Colon (tissue), 2 donors: ENCODE measurements around the gene QRICH1.
"Not testable (repeated sequence)": the region's sequence is repeated elsewhere in the genome, so short reads cannot be mapped to it uniquely, and the experiment has no call there.

Source experiments
- FAIRE-seq: peaks from 2 replicates; lab custom pipeline; 2012; peaks lifted over from hg19 to GRCh38; lab: Jason Lieb, UNC
- donor health status: control.
- donor health status: control.

QRICH1 gene

DNA sequence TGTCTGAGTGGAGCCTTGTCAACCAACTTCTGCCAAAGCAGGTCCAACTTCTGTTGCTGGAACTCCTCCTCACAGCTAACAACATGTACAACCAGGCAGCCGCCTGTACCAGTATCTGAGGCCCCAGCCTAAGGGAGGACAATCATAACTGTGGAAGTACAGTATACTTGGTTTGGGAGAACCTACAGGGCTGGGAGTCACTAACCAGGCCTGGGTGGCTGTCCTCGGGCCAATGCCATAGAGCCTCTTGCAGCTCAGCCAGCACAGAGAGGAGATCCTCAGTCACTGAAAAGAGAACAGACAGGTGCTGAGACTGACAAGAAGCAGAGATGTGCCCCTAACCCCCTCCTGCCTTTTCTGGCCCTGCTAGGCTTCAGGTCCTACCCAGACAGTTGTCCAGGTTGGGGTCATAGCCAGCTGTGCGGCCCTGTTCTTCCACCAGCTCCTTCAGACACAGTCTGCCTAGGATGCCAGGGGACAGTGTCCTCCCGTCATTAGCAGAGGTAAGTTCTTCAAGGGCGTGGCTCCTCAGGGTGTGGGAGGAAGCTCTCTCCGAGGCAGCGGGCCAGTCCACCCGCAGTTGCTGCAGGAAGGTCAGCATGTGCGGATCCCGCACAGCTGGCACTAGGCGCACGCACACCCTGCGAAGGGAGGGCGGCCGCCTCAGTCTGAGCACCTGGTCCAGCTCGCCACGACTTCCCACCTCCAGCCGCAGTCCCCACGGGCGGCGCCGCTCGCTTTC is 76.5 kb downstream of the QRICH1 start:
- no peak for FAIRE-seq

DNA sequence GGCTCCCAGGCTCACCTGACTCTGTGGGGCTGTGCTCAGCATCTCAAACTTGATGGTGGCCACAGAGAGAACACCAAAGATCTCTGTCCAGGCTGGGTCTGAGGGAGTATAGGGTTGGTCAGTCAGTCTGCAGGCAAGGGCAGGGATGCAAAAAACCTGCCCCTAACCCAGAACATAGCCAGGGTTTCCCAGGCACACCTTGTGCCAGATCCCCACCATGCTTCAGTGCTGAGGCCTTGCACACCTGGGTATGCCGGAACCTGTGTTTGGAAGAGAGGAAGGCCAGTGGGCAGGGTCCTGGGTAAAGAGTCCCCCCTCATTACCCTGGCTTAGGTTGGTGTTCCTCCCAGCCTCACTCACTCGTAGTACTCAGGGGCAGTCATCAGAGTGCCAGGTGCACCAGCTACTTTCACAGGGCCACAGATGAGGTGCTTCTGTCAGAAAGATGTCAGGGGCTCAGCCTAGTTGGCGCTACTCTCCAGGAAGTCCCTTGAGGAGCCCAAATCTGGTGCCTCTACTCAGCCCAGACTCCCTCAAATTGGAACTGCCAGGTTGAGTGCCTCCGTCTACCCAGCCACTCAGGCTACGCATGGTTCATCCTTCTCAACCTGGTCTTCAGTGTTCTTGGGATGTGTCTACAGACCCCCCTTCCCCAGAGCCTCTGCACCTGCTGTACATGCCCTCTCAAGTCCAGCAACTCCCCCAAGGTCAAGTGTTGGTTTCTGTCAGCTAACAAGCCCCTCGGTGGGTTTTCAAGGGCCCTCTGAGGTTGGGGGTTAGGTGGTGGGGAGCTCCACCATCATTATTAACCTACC is 77.2 kb downstream of the QRICH1 start:
- FAIRE-seq = no peak

DNA sequence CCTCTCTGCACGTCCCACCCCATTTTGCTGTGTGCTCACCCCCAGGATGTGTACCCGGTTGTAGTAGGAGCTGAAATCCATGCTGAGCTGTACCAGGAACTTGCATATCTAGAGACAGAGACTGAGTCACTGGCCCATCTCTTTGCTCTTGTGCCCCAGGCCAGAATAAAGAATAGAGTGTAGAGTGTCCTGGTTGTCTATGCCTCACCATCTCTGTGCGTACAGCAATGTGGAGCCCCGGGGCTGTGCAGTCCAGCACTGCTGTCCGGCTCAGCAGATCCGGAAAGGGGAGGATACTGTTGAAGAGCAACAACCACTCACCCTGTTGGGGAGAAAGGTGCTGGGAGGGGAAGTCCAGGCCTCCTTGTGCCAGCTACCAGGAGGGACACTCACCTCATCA is 78.1 kb downstream of the QRICH1 start:
- no peak for FAIRE-seq

DNA sequence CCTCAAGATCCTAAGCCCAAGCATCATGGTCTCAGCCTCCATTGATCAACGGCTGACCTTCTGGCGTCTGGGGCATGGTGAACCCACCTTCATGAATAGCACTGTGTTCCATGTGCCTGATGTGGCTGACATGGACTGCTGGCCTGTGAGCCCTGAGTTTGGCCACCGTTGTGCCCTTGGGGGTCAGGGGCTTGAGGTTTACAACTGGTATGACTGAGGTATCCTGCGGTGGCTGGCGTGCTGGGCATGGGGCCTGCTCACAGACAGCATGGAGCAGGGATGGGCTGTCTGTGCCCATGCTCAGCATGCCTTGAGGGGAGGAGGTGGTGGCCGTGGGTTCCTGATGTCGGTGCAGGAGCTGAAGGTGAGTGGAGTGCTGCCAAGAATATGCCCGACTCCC is 78.8 kb downstream of the QRICH1 start:
- FAIRE-seq = no peak

DNA sequence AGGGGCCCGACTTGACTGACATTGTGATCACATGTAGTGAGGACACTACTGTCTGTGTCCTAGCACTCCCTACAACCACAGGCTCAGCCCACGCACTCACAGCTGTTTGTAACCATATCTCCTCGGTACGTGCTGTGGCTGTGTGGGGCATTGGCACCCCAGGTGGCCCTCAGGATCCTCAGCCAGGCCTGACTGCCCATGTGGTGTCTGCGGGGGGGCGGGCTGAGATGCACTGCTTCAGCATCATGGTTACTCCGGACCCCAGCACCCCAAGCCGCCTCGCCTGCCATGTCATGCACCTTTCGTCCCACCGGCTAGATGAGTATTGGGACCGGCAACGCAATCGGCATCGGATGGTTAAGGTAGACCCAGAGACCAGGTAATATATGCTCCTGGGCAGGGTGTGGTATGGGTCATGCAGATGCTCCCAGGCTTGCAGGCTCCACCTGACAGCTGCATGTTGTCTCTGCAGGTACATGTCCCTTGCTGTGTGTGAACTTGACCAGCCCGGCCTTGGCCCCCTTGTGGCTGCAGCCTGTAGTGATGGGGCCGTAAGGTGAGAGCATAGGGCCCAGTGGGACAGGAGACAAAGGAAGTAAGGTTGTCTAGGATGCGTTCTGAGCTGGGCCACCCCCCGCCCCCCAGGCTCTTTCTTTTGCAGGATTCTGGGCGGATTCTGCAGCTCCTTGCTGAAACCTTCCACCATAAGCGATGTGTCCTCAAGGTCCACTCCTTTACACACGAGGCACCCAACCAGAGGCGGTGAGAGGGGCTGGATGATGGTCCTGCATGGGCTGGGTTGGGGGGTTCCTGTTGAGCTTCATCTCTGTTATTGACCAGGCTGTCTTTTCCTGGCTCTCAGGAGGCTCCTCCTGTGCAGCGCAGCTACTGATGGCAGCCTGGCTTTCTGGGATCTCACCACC is 79.9 kb downstream of the QRICH1 start:
- FAIRE-seq = no peak

DNA sequence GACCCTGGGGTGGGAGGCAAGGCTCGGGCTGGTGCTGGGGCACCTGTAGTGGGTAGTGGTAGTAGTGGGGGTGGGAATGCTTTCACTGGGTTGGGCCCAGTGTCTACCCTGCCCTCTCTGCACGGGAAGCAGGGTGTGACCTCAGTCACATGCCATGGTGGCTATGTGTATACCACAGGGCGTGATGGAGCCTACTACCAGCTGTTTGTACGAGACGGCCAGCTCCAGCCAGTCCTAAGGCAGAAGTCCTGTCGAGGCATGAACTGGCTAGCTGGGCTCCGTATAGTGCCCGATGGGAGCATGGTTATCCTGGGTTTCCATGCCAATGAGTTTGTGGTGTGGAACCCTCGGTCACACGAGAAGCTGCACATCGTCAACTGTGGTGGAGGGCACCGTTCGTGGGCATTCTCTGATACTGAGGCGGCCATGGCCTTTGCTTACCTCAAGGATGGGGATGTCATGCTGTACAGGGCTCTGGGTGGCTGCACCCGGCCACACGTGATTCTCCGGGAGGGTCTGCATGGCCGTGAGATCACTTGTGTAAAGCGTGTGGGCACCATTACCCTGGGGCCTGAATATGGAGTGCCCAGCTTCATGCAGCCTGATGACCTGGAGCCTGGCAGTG is 80.6 kb downstream of the QRICH1 start:
- no peak for FAIRE-seq

DNA sequence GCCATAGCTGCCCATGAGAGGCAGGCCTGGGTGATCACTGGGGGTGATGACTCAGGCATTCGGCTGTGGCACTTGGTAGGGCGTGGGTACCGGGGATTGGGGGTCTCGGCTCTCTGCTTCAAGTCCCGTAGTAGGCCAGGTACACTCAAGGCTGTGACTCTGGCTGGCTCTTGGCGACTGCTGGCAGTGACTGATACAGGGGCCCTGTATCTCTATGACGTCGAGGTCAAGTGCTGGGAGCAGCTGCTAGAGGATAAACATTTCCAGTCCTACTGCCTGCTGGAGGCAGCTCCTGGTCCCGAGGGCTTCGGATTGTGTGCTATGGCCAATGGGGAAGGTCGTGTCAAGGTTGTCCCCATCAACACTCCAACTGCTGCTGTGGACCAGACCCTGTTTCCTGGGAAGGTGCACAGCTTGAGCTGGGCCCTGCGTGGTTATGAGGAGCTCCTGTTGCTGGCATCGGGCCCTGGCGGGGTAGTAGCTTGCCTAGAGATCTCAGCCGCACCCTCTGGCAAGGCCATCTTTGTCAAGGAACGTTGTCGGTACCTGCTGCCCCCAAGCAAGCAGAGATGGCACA is 81.3 kb downstream of the QRICH1 start:
- no peak for FAIRE-seq

DNA sequence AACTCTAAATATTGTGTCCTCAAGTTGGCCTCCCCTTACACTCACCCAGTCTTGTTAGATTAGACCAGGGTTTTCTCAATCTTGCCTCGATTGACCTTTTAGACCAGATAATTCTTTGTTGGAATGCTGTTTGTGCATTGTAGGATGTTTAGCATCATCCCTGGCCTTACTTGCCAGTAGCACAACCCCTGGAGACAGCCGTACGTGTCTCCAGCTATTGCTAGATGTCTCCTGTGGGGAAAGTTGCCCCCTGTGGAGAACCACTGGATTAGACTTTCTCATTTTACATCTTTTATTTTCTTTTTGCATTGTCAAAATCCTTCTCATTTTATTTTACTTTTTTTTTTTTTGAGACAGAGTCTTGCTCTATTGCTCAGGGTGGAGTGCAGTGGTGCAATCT is 84.5 kb downstream of the QRICH1 start:
- FAIRE-seq = no peak

DNA sequence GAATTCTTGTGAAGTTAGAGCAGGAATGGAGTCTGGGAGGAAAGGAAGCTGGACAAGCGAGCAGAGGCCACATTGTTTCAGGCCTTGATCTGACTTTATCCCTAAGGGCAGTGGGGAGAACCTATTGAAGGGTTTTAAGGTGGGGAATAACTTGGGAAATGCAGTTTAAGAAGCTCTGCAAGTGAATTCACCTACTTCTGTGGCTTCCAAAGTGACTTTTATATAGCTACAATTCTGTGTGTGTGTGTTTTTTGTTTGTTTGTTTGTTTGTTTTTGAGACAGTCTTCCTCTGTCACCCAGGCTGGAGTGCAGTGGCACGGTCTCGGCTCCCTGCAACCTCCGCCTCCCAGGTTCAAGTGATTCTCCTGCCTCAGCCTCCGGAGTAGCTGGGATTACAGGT is 85.2 kb downstream of the QRICH1 start:
- not testable (repeated sequence) for FAIRE-seq

DNA sequence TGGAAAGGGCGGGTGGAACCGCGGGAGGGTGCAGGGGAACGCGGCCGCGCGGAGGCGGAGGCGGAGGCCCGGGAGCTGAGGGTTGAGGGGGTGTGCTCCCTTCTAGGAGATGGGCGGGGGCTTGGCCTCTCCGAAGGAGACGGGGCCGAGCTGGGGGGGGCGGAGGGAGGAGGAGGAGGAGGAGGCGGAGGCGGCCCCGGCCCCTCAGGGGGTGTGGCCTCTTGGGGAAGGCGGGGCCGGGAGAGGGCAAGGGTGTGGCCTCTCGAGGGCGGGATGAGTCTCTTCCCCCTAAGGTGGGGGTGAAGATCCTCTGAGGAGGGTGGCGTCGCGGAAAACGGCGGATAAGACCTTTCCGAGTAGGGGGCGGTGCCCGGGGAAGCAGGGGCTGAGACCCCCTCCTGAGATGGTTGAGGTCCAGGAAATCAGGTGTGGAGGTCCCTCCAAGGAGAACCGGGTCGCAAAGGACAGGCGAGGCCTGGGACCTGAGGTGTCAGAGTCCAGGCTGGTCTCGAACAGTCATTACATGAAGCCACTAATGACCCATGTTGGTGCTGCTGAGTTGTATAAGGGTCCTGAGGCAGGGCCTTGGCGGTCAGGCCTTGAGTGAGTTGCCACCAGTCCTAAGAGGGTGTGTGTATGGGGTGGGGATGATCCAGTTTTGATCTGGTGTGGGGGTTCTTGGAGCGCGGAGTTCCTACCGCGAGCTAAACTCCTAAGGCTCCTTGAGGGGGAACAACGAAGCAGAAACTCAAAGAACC is 85.9 kb downstream of the QRICH1 start:
- FAIRE-seq = no peak

DNA sequence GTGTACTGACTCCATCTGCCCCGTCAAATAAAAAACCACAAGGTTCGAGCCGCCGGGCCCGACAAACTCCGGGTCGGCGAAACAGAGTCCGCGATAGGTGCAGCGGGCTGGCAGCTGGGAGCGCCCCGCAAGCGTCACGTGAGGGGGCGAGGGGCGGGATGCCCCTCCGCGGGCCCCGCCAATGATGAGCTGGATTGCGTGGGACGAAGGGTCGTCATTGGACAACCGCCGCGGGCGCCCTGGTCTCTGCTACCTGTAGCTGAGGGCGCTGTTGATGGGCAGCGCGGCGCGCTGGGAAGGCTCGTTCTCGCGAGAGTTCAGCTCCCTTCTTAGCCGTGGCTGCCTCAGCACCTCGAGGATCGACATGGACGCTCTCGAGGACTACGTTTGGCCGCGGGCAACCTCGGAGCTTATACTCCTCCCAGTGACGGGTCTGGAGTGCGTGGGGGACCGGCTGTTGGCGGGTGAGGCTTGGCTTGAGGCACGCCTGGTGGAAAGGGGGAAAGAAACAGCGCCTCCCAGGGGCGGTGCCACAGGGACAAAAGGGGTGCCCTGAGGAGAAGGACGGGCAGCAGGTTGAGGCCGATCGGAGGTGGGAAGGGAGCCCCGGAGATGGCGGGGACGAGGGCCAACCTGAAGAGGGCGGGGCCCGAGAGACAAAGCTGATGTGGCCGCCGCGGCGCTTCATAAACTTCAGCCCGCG is 86.7 kb downstream of the QRICH1 start, which contains the start of gene WDR6:
Gene WDR6, plus strand, starts transcription at position 324 of the 703 bp plus-strand sequence. Its CDS starts 41 bp downstream, at position 365.
- FAIRE-seq = no peak

DNA sequence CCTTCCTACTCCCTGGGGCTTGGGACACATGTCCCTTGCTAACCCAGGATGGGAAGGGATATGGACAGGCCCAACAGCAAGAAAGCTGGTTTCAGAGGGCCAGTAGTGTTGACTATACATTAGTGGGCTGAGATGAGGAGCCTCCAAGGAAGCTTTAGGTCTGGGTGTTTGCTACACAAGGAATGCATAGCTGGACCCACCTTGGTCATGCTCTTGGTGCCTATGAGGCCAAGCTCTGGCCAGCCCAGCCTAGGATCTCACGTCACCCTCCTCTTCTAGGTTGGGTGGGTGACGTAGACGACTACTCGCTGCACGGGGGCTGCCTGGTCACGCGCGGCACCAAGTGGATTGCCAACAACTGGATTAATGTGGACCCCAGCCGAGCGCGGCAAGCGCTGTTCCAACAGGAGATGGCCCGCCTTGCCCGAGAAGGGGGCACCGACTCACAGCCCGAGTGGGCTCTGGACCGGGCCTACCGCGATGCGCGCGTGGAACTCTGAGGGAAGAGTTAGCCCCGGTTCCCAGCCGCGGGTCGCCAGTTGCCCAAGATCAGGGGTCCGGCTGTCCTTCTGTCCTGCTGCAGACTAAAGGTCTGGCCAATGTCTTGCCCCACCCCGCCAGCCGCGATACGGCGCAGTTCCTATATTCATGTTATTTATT is 87.3 kb downstream of the QRICH1 start:
- FAIRE-seq = no peak

DNA sequence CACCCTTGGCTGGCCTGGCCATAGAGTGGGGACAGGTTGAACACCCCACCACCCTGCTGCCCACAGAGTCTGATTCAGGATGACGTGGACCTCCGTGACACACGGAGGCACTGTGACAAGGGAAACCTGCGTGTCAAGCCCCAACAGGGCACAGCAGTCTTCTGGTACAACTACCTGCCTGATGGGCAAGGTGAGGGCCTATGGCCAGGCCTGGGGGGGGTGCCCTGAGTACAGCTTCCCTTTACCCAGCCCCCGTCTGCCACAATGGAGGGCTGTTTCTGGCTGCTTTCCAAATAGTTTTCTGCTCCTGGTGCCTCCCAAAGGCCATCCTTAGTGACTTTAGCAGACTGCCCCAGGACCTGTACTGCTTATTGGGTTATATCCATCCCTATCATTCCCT is 87.9 kb downstream of the QRICH1 start:
- no peak for FAIRE-seq

DNA sequence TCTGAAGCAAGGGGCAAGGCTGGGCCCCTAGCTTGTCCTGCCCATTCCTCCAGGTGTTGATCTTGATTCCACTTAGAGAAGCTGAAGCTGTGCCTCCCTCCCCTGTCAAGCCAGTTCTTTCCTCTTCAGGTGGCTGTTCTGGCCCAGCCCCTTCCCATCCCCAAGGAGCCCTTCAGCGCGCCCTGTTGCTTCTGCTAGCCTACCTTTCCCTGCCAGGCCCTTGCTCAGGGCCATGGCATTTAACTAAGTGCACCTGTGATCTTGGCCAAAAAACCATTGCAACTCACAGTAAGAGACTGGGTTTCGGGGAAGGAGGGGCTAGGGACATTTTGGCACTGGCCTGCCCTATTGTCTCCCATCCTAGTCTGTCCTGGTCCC is 88.6 kb downstream of the QRICH1 start:
- no peak for FAIRE-seq

DNA sequence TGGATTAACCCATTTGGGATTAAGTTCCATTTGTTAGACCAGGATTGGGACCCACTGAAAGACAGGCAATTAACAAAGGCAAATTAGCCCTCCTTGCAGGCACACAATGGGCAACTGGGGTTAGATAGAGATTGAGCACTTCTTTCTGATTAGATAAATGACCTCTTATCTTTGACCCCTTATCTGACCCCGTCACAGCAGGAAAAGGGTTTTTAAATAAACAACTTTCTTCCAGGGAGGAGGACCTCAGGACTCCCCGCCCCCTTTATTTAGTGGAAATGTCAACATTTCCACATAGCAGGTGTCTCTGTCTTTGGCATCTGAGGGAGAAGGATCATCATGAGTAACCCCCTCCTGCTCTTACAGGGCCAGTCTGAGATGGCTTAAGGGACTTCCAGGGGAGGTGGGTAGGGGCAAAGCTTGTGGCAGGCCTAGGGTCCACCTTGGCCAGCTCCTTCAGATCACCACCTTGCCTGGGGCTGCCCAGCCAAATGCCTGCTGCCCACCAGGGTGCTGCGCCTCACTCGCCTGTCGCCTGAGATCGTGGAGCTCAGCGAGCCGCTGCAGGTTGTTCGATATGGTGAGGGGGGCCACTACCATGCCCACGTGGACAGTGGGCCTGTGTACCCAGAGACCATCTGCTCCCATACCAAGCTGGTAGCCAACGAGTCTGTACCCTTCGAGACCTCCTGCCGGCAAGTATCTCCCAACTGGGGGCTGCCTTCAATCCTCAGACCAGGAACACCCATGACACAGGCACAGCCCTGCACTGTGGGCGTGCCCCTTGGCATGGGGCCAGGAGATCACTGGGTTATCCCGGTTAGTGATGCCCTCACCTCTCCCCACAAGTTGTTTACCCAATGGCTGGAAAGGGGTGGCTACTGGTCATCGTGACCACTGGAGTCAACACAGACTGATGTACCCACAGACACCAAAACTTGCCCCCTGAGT is 89.2 kb downstream of the QRICH1 start:
- FAIRE-seq = no peak

DNA sequence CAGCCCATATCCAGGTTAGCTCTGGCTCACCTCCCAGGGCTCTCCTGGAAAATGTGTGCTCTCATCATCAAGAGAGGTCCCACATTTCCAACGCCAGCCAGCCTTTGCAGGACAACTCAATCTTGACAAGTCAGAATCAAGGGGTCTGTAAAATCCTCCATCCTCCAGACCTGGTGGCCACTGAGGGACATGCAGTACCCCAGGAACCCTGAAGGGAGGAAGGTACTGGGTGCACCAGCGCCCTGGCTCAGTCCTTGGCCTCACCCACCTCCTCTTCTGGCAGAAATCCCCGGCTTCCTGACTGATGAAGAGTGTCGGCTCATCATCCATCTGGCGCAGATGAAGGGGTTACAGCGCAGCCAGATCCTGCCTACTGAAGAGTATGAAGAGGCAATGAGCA is 92.7 kb downstream of the QRICH1 start:
- FAIRE-seq = no peak

DNA sequence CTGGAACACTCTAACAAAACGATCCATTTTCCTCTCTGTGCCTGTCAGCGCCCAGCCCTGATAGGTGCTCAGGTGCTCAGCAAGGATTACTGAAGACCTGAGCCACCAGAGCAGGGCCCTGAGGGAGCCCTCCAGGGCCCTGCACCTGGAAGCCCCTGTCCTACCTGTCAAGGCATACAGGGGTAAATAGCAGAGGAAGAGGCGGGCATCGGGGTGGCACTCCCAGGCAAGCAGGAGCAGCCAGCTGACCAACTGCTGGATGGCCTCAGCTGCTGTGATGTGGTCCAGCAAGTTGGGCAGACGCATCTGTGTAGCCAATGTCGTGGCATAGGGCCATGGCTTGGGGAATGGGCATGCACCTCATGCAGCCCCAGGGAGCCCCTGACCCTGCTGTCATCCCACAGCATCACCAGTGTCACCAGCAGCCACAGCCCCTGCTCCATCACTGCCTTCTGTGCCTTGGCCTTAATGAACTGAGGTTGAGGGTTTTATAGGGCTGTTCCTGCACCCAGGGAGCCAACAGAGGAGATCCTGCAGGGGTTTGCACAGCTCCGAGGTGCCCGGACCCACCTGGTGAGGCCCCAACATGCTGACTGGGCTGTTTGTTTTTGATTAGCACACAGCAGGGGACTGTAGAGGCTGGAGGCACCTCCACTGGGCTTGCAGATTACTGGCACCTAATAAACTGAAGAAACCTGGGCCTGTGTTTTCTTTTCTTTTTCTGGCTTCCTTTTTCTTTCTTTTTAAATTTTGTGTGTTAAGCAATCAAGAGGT is 94.6 kb downstream of the QRICH1 start:
- FAIRE-seq = no peak
